Measurements from ENCODE around the gene DOCK4. TPM values are rescaled to one million over a fixed set of nuclear protein-coding genes. Genes with fewer than 3 reads are reported as not detected.

The DOCK4 gene
- total and polyA plus RNA-seq, 10 of the 15 experiments (the other 5 are each of a cell fraction or from before 2014, with no cell fraction given) = 0.03 to 0.73 (median 0.38) TPM

DNA sequence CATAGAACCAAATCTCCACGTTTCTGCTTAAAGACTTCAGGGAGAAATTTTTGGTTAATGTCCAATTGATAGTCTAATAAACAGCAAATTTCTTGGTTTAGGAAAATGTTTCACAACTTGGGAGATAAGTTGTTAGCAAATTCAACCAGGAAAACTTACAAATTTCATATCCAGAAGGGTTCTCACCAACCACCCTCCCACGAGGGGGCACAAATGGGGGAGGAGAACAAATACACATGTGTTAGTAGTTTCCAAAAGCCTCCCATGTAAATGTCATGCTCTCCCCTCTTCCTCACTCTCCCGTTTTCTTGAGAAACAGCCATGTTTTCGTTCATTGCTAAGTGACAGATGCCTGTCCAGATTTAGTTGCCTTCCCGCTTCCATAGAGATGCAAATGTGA lies 10.5 kb downstream of the DOCK4 start:
- FAIRE-seq (no peak), ATAC-seq (no peak), DNase-seq (ENCODE audit: low read depth, low spot score) (no peak)
- H3K9ac ChIP-seq (ENCODE audit: control insufficient read depth, insufficient read depth, low read length) = no peak overlapping the region
- POLR2A ChIA-PET = no interaction called here
- H3K27ac ChIP-seq (ENCODE audit: control insufficient read depth, insufficient read depth) = no peak overlapping the region
- H3K4me3 ChIP-seq = no peak overlapping the region
- intact Hi-C loops (cut with micrococcal nuclease; ENCODE audit: unreplicated experiment) = no loop called here
- H2AFZ ChIP-seq (ENCODE audit: control insufficient read depth, low read depth, low read length) = no peak overlapping the region
- no peaks in the 10 kb centered on the region for H3K36me3 ChIP-seq (ENCODE audit: control insufficient read depth in 2 of 2, insufficient read depth in 2 of 2, low read length in 1 of 2)
- no peaks in the 10 kb centered on the region for H3K79me2 ChIP-seq (ENCODE audit: control insufficient read depth, insufficient read depth, low read length)
- in situ Hi-C loops (cut with MboI) = no loop called here
- H3K4me1 ChIP-seq (ENCODE audit: control insufficient read depth, insufficient read depth, low read length) = no peaks in the 10 kb centered on the region
- SMC1A ChIA-PET (ENCODE audit: uncharacterized antibody, unreplicated experiment) = no interaction called here
- RAD21 ChIA-PET (ENCODE audit: unreplicated experiment) = no interaction called here
- H3K9me3 ChIP-seq (replicated peaks; ENCODE audit: control insufficient read depth, insufficient read depth, low read length) = no peaks in the 10 kb centered on the region; the same call in 2 of the 3 replicates
- H3K27me3 ChIP-seq (replicated peaks in 1 of 2; ENCODE audit: control insufficient read depth in 2 of 2, insufficient read depth in 2 of 2, low read length in 1 of 2) = no peaks in the 10 kb centered on the region; a peak in 1 of 4 replicates
- no TSS peak for BruUV-seq (replicated peaks)
- H4K20me1 ChIP-seq (ENCODE audit: control insufficient read depth, insufficient read depth) = no peaks in the 10 kb centered on the region
- CTCF ChIA-PET = no interaction called here
- WGBS (ENCODE audit: insufficient coverage, insufficient replicate concordance, low lambda C conversion rate, missing lambda C conversion rate) = 35% methylated on average over 5 of the region's 5 CpGs
- no peak overlapping the region for H3K4me2 ChIP-seq (ENCODE audit: control insufficient read depth, insufficient read depth)
- TF ChIP-seq BCL11A (IDR thresholded peaks at IDR 0.05; ENCODE audit: low read depth, low read length) = no peak
- TF ChIP-seq NR2F1 (conservative IDR thresholded peaks at IDR 0.05) = no peak
- TF ChIP-seq CHD2 (IDR thresholded peaks at IDR 0.05; ENCODE audit: borderline replicate concordance, low read depth, low read length) = no peak
- TF ChIP-seq POLR2A (IDR thresholded peaks at IDR 0.05; ENCODE audit: low read depth, low read length) = no peak
- no peak for TF ChIP-seq ASH2L (IDR thresholded peaks at IDR 0.05; ENCODE audit: borderline replicate concordance, low read depth)
- no peak for TF ChIP-seq SUPT20H (IDR thresholded peaks at IDR 0.05; ENCODE audit: borderline replicate concordance, control insufficient read depth, low read depth, low read length)
- no peak for TF ChIP-seq SP1 (IDR thresholded peaks at IDR 0.05; ENCODE audit: low read depth, low read length)
- no peak for TF ChIP-seq IKZF2 (IDR thresholded peaks at IDR 0.05)
- TF ChIP-seq MYB (IDR thresholded peaks at IDR 0.05; ENCODE audit: borderline replicate concordance, low read depth, low read length) = no peak
- no peak for TF ChIP-seq SMAD1 (IDR thresholded peaks at IDR 0.05; ENCODE audit: low read depth, partially characterized antibody)
- TF ChIP-seq, protein P1, sequence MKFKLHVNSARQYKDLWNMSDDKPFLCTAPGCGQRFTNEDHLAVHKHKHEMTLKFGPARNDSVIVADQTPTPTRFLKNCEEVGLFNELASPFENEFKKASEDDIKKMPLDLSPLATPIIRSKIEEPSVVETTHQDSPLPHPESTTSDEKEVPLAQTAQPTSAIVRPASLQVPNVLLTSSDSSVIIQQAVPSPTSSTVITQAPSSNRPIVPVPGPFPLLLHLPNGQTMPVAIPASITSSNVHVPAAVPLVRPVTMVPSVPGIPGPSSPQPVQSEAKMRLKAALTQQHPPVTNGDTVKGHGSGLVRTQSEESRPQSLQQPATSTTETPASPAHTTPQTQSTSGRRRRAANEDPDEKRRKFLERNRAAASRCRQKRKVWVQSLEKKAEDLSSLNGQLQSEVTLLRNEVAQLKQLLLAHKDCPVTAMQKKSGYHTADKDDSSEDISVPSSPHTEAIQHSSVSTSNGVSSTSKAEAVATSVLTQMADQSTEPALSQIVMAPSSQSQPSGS (IDR thresholded peaks at IDR 0.05; ENCODE audit: low read length) = no peak
- TF ChIP-seq TCF3 (IDR thresholded peaks at IDR 0.05; ENCODE audit: borderline replicate concordance, insufficient read depth, low read depth, low read length) = no peak
- no peak for TF ChIP-seq SMAD5 (IDR thresholded peaks at IDR 0.05; ENCODE audit: low read depth)
- TF ChIP-seq, protein P2, sequence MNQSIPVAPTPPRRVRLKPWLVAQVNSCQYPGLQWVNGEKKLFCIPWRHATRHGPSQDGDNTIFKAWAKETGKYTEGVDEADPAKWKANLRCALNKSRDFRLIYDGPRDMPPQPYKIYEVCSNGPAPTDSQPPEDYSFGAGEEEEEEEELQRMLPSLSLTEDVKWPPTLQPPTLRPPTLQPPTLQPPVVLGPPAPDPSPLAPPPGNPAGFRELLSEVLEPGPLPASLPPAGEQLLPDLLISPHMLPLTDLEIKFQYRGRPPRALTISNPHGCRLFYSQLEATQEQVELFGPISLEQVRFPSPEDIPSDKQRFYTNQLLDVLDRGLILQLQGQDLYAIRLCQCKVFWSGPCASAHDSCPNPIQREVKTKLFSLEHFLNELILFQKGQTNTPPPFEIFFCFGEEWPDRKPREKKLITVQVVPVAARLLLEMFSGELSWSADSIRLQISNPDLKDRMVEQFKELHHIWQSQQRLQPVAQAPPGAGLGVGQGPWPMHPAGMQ (IDR thresholded peaks at IDR 0.05; ENCODE audit: borderline replicate concordance) = no peak
- TF ChIP-seq, protein P3, sequence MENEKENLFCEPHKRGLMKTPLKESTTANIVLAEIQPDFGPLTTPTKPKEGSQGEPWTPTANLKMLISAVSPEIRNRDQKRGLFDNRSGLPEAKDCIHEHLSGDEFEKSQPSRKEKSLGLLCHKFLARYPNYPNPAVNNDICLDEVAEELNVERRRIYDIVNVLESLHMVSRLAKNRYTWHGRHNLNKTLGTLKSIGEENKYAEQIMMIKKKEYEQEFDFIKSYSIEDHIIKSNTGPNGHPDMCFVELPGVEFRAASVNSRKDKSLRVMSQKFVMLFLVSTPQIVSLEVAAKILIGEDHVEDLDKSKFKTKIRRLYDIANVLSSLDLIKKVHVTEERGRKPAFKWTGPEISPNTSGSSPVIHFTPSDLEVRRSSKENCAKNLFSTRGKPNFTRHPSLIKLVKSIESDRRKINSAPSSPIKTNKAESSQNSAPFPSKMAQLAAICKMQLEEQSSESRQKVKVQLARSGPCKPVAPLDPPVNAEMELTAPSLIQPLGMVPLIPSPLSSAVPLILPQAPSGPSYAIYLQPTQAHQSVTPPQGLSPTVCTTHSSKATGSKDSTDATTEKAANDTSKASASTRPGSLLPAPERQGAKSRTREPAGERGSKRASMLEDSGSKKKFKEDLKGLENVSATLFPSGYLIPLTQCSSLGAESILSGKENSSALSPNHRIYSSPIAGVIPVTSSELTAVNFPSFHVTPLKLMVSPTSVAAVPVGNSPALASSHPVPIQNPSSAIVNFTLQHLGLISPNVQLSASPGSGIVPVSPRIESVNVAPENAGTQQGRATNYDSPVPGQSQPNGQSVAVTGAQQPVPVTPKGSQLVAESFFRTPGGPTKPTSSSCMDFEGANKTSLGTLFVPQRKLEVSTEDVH (IDR thresholded peaks at IDR 0.05; ENCODE audit: low read depth, partially characterized antibody) = no peak
- no peak for TF ChIP-seq JUNB (IDR thresholded peaks at IDR 0.05)
